Measurements from ENCODE around the gene ANKFY1.

Gene ANKFY1

DNA sequence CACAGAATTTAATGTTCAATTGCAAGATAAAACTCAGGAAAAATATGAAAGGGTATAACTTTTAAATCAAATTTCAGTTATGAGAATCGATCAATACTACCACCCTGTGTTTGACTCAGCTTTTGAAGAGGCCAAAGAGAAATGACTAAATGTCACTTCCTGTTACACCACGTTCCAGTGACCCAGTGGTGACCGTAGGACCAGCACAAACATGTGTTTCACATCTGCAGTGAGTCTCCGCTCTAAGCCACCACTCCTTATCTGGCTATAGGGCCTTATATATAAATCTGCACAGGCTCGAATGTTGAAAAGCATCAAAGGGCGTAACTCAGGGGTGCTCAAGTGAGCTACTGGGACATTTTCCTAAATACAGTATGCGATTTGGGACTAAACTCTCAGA is 84.7 kb downstream of the ANKFY1 start (continued):
- TF ChIP-seq, protein P1, sequence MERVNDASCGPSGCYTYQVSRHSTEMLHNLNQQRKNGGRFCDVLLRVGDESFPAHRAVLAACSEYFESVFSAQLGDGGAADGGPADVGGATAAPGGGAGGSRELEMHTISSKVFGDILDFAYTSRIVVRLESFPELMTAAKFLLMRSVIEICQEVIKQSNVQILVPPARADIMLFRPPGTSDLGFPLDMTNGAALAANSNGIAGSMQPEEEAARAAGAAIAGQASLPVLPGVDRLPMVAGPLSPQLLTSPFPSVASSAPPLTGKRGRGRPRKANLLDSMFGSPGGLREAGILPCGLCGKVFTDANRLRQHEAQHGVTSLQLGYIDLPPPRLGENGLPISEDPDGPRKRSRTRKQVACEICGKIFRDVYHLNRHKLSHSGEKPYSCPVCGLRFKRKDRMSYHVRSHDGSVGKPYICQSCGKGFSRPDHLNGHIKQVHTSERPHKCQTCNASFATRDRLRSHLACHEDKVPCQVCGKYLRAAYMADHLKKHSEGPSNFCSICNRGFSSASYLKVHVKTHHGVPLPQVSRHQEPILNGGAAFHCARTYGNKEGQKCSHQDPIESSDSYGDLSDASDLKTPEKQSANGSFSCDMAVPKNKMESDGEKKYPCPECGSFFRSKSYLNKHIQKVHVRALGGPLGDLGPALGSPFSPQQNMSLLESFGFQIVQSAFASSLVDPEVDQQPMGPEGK (tag by site-specific recombination; IDR thresholded peaks at IDR 0.05), result no peak
- no peak for TF ChIP-seq INSM2 (tag by site-specific recombination; IDR thresholded peaks at IDR 0.05)
- TF ChIP-seq, protein P2, sequence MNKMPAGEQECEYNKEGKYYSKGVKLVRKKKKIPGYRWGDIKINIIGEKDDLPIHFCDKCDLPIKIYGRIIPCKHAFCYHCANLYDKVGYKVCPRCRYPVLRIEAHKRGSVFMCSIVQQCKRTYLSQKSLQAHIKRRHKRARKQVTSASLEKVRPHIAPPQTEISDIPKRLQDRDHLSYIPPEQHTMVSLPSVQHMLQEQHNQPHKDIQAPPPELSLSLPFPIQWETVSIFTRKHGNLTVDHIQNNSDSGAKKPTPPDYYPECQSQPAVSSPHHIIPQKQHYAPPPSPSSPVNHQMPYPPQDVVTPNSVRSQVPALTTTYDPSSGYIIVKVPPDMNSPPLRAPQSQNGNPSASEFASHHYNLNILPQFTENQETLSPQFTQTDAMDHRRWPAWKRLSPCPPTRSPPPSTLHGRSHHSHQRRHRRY (tag by site-specific recombination; IDR thresholded peaks at IDR 0.05), result no peak
- no peak for TF ChIP-seq ZNF791 (tag by site-specific recombination; IDR thresholded peaks at IDR 0.05)
- no peak for TF ChIP-seq ZNF2 (tag by site-specific recombination; IDR thresholded peaks at IDR 0.05)
- TF ChIP-seq, protein P3, sequence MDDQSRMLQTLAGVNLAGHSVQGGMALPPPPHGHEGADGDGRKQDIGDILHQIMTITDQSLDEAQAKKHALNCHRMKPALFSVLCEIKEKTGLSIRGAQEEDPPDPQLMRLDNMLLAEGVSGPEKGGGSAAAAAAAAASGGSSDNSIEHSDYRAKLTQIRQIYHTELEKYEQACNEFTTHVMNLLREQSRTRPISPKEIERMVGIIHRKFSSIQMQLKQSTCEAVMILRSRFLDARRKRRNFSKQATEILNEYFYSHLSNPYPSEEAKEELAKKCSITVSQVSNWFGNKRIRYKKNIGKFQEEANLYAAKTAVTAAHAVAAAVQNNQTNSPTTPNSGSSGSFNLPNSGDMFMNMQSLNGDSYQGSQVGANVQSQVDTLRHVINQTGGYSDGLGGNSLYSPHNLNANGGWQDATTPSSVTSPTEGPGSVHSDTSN (CRISPR knock-in tag; IDR thresholded peaks at IDR 0.05), result no peak
- TF ChIP-seq HOXD13 (CRISPR knock-in tag; IDR thresholded peaks at IDR 0.05; ENCODE audit: borderline replicate concordance), result no peak
- no peak for TF ChIP-seq ZNF155 (tag by site-specific recombination; IDR thresholded peaks at IDR 0.05)
- TF ChIP-seq BCL11A (tag by site-specific recombination; IDR thresholded peaks at IDR 0.05; ENCODE audit: low read depth), result no peak
- TF ChIP-seq, protein P4, sequence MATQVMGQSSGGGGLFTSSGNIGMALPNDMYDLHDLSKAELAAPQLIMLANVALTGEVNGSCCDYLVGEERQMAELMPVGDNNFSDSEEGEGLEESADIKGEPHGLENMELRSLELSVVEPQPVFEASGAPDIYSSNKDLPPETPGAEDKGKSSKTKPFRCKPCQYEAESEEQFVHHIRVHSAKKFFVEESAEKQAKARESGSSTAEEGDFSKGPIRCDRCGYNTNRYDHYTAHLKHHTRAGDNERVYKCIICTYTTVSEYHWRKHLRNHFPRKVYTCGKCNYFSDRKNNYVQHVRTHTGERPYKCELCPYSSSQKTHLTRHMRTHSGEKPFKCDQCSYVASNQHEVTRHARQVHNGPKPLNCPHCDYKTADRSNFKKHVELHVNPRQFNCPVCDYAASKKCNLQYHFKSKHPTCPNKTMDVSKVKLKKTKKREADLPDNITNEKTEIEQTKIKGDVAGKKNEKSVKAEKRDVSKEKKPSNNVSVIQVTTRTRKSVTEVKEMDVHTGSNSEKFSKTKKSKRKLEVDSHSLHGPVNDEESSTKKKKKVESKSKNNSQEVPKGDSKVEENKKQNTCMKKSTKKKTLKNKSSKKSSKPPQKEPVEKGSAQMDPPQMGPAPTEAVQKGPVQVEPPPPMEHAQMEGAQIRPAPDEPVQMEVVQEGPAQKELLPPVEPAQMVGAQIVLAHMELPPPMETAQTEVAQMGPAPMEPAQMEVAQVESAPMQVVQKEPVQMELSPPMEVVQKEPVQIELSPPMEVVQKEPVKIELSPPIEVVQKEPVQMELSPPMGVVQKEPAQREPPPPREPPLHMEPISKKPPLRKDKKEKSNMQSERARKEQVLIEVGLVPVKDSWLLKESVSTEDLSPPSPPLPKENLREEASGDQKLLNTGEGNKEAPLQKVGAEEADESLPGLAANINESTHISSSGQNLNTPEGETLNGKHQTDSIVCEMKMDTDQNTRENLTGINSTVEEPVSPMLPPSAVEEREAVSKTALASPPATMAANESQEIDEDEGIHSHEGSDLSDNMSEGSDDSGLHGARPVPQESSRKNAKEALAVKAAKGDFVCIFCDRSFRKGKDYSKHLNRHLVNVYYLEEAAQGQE (tag by site-specific recombination; IDR thresholded peaks at IDR 0.05), result no peak

GRCh38 chr17:4178651-4179050 is 85.1 kb downstream of the ANKFY1 start:
- Histone ChIP-seq H3K27ac (ENCODE audit: extremely low read depth, low read depth, low read length) (no peak overlapping the region), H3K9me3 (ENCODE audit: control insufficient read depth, insufficient read depth, low read depth, low read length) (no peaks in the 10 kb centered on the region), H3K4me3 (ENCODE audit: low read depth, low read length) (no peak overlapping the region), H3K4me1 (ENCODE audit: control insufficient read depth, insufficient read depth, low read length) (no peaks in the 10 kb centered on the region), H3K36me3 (ENCODE audit: control insufficient read depth in 2 of 2, insufficient read depth in 1 of 2, low read length in 2 of 2) (peaks cover 51 to 96% of the 10 kb centered on the region in 2 experiments)
- POLR2A ChIA-PET, result interaction anchor here (0.7 kb wide), 2 partner anchors 21 to 29 kb away, joined by 4 read pairs; no protein-coding TSS in a partner anchor
- CTCF ChIA-PET, result interaction anchor here (0.7 to 1.1 kb wide), 2 partner anchors 21 to 29 kb away, joined by 3 read pairs; no protein-coding TSS in a partner anchor
- TF ChIP-seq ZNF610 (tag by site-specific recombination; IDR thresholded peaks at IDR 0.05; ENCODE audit: borderline replicate concordance), result no peak
- no peak for TF ChIP-seq ZNF157 (tag by site-specific recombination; IDR thresholded peaks at IDR 0.05)
- TF ChIP-seq ZBTB7A (tag by site-specific recombination; IDR thresholded peaks at IDR 0.05; ENCODE audit: low read depth), result no peak
- TF ChIP-seq ZNF19 (tag by site-specific recombination; IDR thresholded peaks at IDR 0.05; ENCODE audit: low read depth), result no peak
- TF ChIP-seq, protein P5, sequence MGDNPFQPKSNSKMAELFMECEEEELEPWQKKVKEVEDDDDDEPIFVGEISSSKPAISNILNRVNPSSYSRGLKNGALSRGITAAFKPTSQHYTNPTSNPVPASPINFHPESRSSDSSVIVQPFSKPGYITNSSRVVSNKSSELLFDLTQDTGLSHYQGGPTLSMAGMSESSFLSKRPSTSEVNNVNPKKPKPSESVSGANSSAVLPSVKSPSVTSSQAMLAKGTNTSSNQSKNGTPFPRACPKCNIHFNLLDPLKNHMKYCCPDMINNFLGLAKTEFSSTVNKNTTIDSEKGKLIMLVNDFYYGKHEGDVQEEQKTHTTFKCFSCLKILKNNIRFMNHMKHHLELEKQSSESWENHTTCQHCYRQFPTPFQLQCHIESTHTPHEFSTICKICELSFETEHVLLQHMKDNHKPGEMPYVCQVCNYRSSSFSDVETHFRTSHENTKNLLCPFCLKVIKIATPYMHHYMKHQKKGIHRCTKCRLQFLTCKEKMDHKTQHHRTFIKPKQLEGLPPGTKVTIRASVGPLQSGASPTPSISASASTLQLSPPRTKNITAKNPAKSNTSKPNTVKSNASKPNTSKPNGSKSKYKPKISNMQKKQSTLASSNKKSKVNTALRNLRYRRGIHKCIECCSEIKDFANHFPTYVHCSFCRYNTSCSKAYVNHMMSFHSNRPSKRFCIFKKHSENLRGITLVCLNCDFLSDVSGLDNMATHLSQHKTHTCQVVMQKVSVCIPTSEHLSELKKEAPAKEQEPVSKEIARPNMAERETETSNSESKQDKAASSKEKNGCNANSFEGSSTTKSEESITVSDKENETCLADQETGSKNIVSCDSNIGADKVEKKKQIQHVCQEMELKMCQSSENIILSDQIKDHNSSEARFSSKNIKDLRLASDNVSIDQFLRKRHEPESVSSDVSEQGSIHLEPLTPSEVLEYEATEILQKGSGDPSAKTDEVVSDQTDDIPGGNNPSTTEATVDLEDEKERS (tag by site-specific recombination; IDR thresholded peaks at IDR 0.05), result no peak
- no peak for TF ChIP-seq ZNF449 (tag by site-specific recombination; IDR thresholded peaks at IDR 0.05)
- TF ChIP-seq ZBTB21 (tag by site-specific recombination; IDR thresholded peaks at IDR 0.05), result no peak
- TF ChIP-seq GLI2 (tag by site-specific recombination; IDR thresholded peaks at IDR 0.05; ENCODE audit: borderline replicate concordance, low read depth), result no peak
- TF ChIP-seq, protein P2 (tag by site-specific recombination; IDR thresholded peaks at IDR 0.05), result no peak

All from HEK293 (cell line).